Stomach (tissue), 9 donors: ENCODE data around the gene NOP9. TPM values are rescaled to one million over a fixed set of nuclear protein-coding genes. Genes with fewer than 3 reads are reported as not detected.

Experiments
- DNase-seq, 2 donors: peaks; one replicate each; pipeline versions ENCODE4 v3.0.0 to v3.0.0-alpha.2; 2013 to 2019
- H3K27ac ChIP-seq, 5 donors: fragments of 200-600 bp in 4 of 5; sonication (generic) in 4 of 5; one replicate each; pipeline ENCODE4 v1.5.1; 2013 to 2019; ENCODE audit warnings: mild to moderate bottlenecking in 1 of 5, moderate library complexity in 1 of 5
- H3K27me3 ChIP-seq, 3 donors: fragments of 200-600 bp; sonication (generic); one replicate each; pipeline ENCODE4 v1.5.1; 2017 to 2019; ENCODE audit warnings: mixed run types in 1 of 3
- H3K36me3 ChIP-seq, 4 donors: fragments of 200-600 bp; sonication (generic); 1 replicate in 3 of 4; 2 replicates in 1 of 4; pipeline ENCODE4 v1.5.1; 2016 to 2019
- H3K4me1 ChIP-seq, 4 donors: fragments of 200-600 bp; sonication (generic); one replicate each; pipeline ENCODE4 v1.5.1; 2016 to 2019
- H3K4me3 ChIP-seq, 4 donors: fragments of 200-600 bp; sonication (generic) in 3 of 4; one replicate each; pipeline ENCODE4 v1.5.1; 2016 to 2019; ENCODE audit warnings: mild to moderate bottlenecking in 1 of 4
- H3K9me3 ChIP-seq, 4 donors: fragments of 200-600 bp; sonication (generic); one replicate each; pipeline ENCODE4 v1.5.1; 2016 to 2019
- CTCF ChIP-seq, 7 experiments: fragments of 450-650 bp in 4 of 7; fragments of 200-600 bp in 3 of 7; sonication (generic) in 3 of 7; IDR thresholded peaks; one replicate each; pipeline ENCODE4 v1.5.1; 2016 to 2019; ENCODE audit warnings: antibody characterized with exemption in 7 of 7, control low read depth in 2 of 7, mild to moderate bottlenecking in 1 of 7
- EP300 ChIP-seq: sonication (generic); formaldehyde crosslinking; IDR thresholded peaks from one replicate; pipeline ENCODE4 v1.6.1; 2017; ENCODE audit warnings: antibody characterized with exemption
- POLR2A ChIP-seq, 4 donors: fragments of 450-650 bp; IDR thresholded peaks; one replicate each; pipeline ENCODE4 v1.6.1; 2016; ENCODE audit warnings: antibody characterized with exemption in 4 of 4, control low read depth in 2 of 4, mild to moderate bottlenecking in 1 of 4, moderate library complexity in 1 of 4
- POLR2AphosphoS5 ChIP-seq, 3 donors: sonication (generic); formaldehyde crosslinking; IDR thresholded peaks; one replicate each; pipeline ENCODE4 v1.6.1; 2016; ENCODE audit warnings: antibody characterized with exemption in 3 of 3
- WGBS, 5 donors: extraction: QIAGEN DNeasy Blood & Tissue Kit in 3 of 5; methylation state at CpG; one replicate each; pipeline versions ENCODE4 v1.1.5 to v1.1.7; 2013 to 2018; 5-methylcytosine and 5-hydroxymethylcytosine counted together
- intact Hi-C: fragments of 100-400 bp; cut with DNase I; formaldehyde crosslinking; loops from one replicate; pipeline ENCODE4 v1.15.1; 2023; ENCODE audit warnings: low total_unique reads
- polyA plus RNA-seq, 3 donors: library from polyadenylated mRNA; stranded (reverse); fragments of 200-250 nt; gene quantifications; one replicate each; pipeline ENCODE4 v1.2.3, GENCODE V29; 2013
- total RNA-seq, 5 donors: library from RNA; depleted of rRNA; stranded (reverse); fragments of >200 nt; gene quantifications; one replicate each; pipeline versions ENCODE4 v1.1.0 to v1.2.3, GENCODE V29; 2014 to 2016
- donor health status: healthy with polysubstance abuse.
- donor health status: Bipolar disorder and iron deficiency.
- donor health status: healthy.

Gene NOP9
- total and polyA plus RNA-seq, 8 donors, result 5.4 to 25.7 (median 11.5) TPM

- TF ChIP-seq POLR2A (IDR thresholded peaks at IDR 0.05) (no peak), EP300 (no peak), POLR2AphosphoS5 (IDR thresholded peaks at IDR 0.05) (no peak)
- Histone ChIP-seq H3K27me3 (no peaks in the 10 kb centered on the region), H3K9me3 (no peaks in the 10 kb centered on the region), H3K27ac (no peak overlapping the region), H3K4me1 (peaks cover 0 to 10% (median 7%) of the 10 kb centered on the region in 4 donors), H3K4me3 (no peak overlapping the region), H3K36me3 (peaks cover 30 to 65% (median 56%) of the 10 kb centered on the region in 4 donors)
- no peak for DNase-seq
- intact Hi-C loops, result no loop called here
- 86 to 92% (median 90%) methylated on average over 18 of the region's 18 CpGs for whole genome bisulfite sequencing, 5 donors
These were observed 33.1 kb upstream of the NOP9 start for GRCh38 chr14:24266344-24267244.

- Histone ChIP-seq H3K36me3 (peaks cover 30 to 65% (median 56%) of the 10 kb centered on the region in 4 donors), H3K4me3 (no peak overlapping the region), H3K4me1 (peaks cover 0 to 19% (median 12%) of the 10 kb centered on the region in 4 donors), H3K27ac (no peak overlapping the region), H3K9me3 (no peaks in the 10 kb centered on the region), H3K27me3 (no peaks in the 10 kb centered on the region)
- TF ChIP-seq POLR2AphosphoS5 (IDR thresholded peaks at IDR 0.05) (no peak), EP300 (no peak), CTCF (IDR thresholded peaks at IDR 0.05) (no peak), POLR2A (IDR thresholded peaks at IDR 0.05) (no peak)
- intact Hi-C loops, result no loop called here
- DNase-seq, result no peak
- WGBS, 5 donors, result 87 to 94% (median 93%) methylated on average over 4 to 9 of the region's 9 CpGs
These were observed 32.1 kb upstream of the NOP9 start for GRCh38 chr14:24267516-24267915.

- intact Hi-C loops, result no loop called here
- H3K4me1 ChIP-seq, result peaks cover 3 to 26% (median 15%) of the 10 kb centered on the region in 4 donors
- TF ChIP-seq CTCF (IDR thresholded peaks at IDR 0.05) (no peak), POLR2AphosphoS5 (IDR thresholded peaks at IDR 0.05) (no peak), POLR2A (IDR thresholded peaks at IDR 0.05) (no peak), EP300 (no peak)
- no peak overlapping the region for H3K4me3 ChIP-seq
- H3K27ac ChIP-seq, result no peak overlapping the region
- H3K27me3 ChIP-seq, result no peaks in the 10 kb centered on the region
- DNase-seq, result no peak
- 89 to 96% (median 94%) methylated on average over 9 of the region's 9 CpGs for WGBS, 5 donors
- H3K9me3 ChIP-seq, result no peaks in the 10 kb centered on the region
- peaks cover 30 to 65% (median 56%) of the 10 kb centered on the region in 4 donors for H3K36me3 ChIP-seq
These were observed 31.4 kb upstream of the NOP9 start for GRCh38 chr14:24268225-24268624.

GRCh38 chr14:24269368-24269767 lies 30.3 kb upstream of the NOP9 start:
- no peak overlapping the region for H3K27ac ChIP-seq
- H3K36me3 ChIP-seq, result peaks cover 30 to 57% (median 55%) of the 10 kb centered on the region in 4 donors
- no peak for DNase-seq
- 94 to 98% (median 96%) methylated on average over 6 to 8 of the region's 8 CpGs for WGBS, 5 donors
- no peaks in the 10 kb centered on the region for H3K9me3 ChIP-seq
- H3K27me3 ChIP-seq, result no peaks in the 10 kb centered on the region
- peaks cover 9 to 37% (median 25%) of the 10 kb centered on the region in 4 donors for H3K4me1 ChIP-seq
- no peak overlapping the region for H3K4me3 ChIP-seq
- TF ChIP-seq CTCF (IDR thresholded peaks at IDR 0.05) (no peak), EP300 (no peak), POLR2A (IDR thresholded peaks at IDR 0.05) (no peak), POLR2AphosphoS5 (IDR thresholded peaks at IDR 0.05) (no peak)
- intact Hi-C loops, result no loop called here
